K562 (cell line): ENCODE results near the gene KAZN. TPM values are rescaled to one million over a fixed set of nuclear protein-coding genes. Genes with fewer than 3 reads are reported as not detected.

Experiments used
- ATAC-seq: fragments of 200-7000 bp; cut with Tn5 transposase; 3 replicates; pipeline ENCODE4 v1.9.1; 2020; ENCODE audit warnings: moderate library complexity
- BruUV-seq: library from RNA; stranded (reverse); fragments of 400-500 nt; replicated peaks from 2 replicates; lab custom pipeline; 2021; lab: Mats Ljungman, UMichigan
- CTCF ChIA-PET: fragments of 300-600 bp; formaldehyde crosslinking; extraction: SDS; loops from one replicate; lab custom pipeline; 2021; ENCODE audit warnings: low intra/inter-chr PET ratio; lab: Yijun Ruan, JAX
- POLR2A ChIA-PET: fragments of 300-600, 350-650 bp; sonication (Branson Sonifier 250); formaldehyde crosslinking; extraction: SDS; loops from one replicate; lab custom pipeline; 2021; ENCODE audit warnings: antibody characterized with exemption, inconsistent platforms; lab: Yijun Ruan, JAX
- DNase-seq, 4 experiments: peaks; one replicate each; pipeline versions ENCODE4 v3.0.0 to v3.0.0-alpha.2; 2011 to 2018; ENCODE audit warnings: low spot score in 3 of 4, mixed read lengths in 3 of 4; ENCODE audit errors: extremely low read depth in 1 of 4
- FAIRE-seq: peaks from 2 replicates; lab custom pipeline; 2011; peaks lifted over from hg19 to GRCh38; lab: Jason Lieb, UNC
- H2AFZ ChIP-seq: 2 replicates; pipeline ENCODE4 v1.6.0; 2011; ENCODE audit warnings: low read depth, low read length, control low read depth, inconsistent platforms
- H3K27ac ChIP-seq: fragments of 200-600 bp; 3 replicates; pipeline ENCODE4 v1.8.0; 2011; ENCODE audit warnings: low read depth, mild to moderate bottlenecking, control low read depth, inconsistent platforms, low read length, moderate library complexity, mixed read lengths; ENCODE audit errors: extremely low read depth
- H3K27me3 ChIP-seq, 2 experiments: fragments of 300-600 bp in 1 of 2; 2 replicates in 1 of 2; 3 replicates in 1 of 2; pipeline versions ENCODE4 v1.6.0 to v1.8.0; 2011; ENCODE audit warnings: inconsistent platforms in 2 of 2, low read length in 2 of 2, mild to moderate bottlenecking in 1 of 2, mixed read lengths in 1 of 2, moderate library complexity in 1 of 2; ENCODE audit not compliant: control insufficient read depth in 2 of 2, insufficient read depth in 2 of 2
- H3K36me3 ChIP-seq: fragments of 300-600 bp; 3 replicates; pipeline ENCODE4 v1.8.0; 2011; ENCODE audit warnings: mild to moderate bottlenecking, low read length, inconsistent platforms; ENCODE audit not compliant: control insufficient read depth, insufficient read depth
- H3K4me1 ChIP-seq, 2 experiments: fragments of 200-600 bp in 1 of 2; replicated peaks in 1 of 2; 2 replicates in 1 of 2; 3 replicates in 1 of 2; pipeline versions ENCODE4 v1.5.1 to v1.8.0; 2011; ENCODE audit warnings: inconsistent platforms in 2 of 2, low read length in 2 of 2, mild to moderate bottlenecking in 1 of 2, mixed read lengths in 1 of 2, moderate library complexity in 1 of 2; ENCODE audit not compliant: control insufficient read depth in 2 of 2, insufficient read depth in 2 of 2
- H3K4me2 ChIP-seq: 2 replicates; pipeline ENCODE4 v1.6.1; 2011; ENCODE audit warnings: low read length, control low read depth, inconsistent platforms, mixed read lengths; ENCODE audit not compliant: insufficient read depth
- H3K4me3 ChIP-seq: fragments of 200-600 bp; sonication (generic), shearing (Covaris generic); 2 replicates; pipeline ENCODE4 v1.5.1; 2016; ENCODE audit warnings: control low read depth, inconsistent platforms
- H3K79me2 ChIP-seq: fragments of 200-600 bp; 3 replicates; pipeline ENCODE4 v1.8.0; 2011; ENCODE audit warnings: low read length, inconsistent platforms; ENCODE audit not compliant: control insufficient read depth, insufficient read depth
- H3K9ac ChIP-seq, 2 experiments: 2 replicates each; pipeline versions ENCODE4 v1.6.0 to v1.6.1; 2011; ENCODE audit warnings: low read depth in 2 of 2, low read length in 2 of 2, control low read depth in 1 of 2, inconsistent platforms in 1 of 2, mild to moderate bottlenecking in 1 of 2, mixed read lengths in 1 of 2; ENCODE audit not compliant: insufficient read depth in 1 of 2
- H3K9me1 ChIP-seq: one replicate; pipeline ENCODE4 v1.6.0; 2011; ENCODE audit warnings: inconsistent platforms, mild to moderate bottlenecking, low read length, moderate library complexity; ENCODE audit not compliant: control insufficient read depth, insufficient read depth
- H3K9me3 ChIP-seq: replicated peaks from 2 replicates; pipeline ENCODE4 v1.5.1; 2011; ENCODE audit warnings: low read depth, low read length, inconsistent platforms; ENCODE audit not compliant: control insufficient read depth, insufficient read depth
- H4K20me1 ChIP-seq: replicated peaks from 2 replicates; pipeline ENCODE4 v1.6.1; 2011; ENCODE audit warnings: low read length, inconsistent platforms, mixed read lengths; ENCODE audit not compliant: control insufficient read depth, insufficient read depth
- CHCHD3 ChIP-seq: fragments of 250-450 bp; sonication (Bioruptor Pico); IDR thresholded peaks from 2 replicates; pipeline ENCODE4 v2.1.2; 2022; ENCODE audit warnings: mild to moderate bottlenecking
- E2F3 ChIP-seq: fragments of 250-450 bp; sonication (Bioruptor Pico); IDR thresholded peaks from 2 replicates; pipeline ENCODE4 v1.4.0; 2020; ENCODE audit warnings: mild to moderate bottlenecking
- E2F6 ChIP-seq, 2 experiments: IDR thresholded peaks; 2 replicates each; pipeline ENCODE4 v1.6.1; 2011; ENCODE audit warnings: borderline replicate concordance in 1 of 2, control low read depth in 1 of 2, low read depth in 1 of 2, low read length in 1 of 2, mild to moderate bottlenecking in 1 of 2, mixed read lengths in 1 of 2, moderate library complexity in 1 of 2; ENCODE audit not compliant: insufficient read depth in 1 of 2, insufficient read length in 1 of 2, poor library complexity in 1 of 2, severe bottlenecking in 1 of 2; ENCODE audit errors: extremely low read depth in 1 of 2
- ESRRB ChIP-seq: fragments of 250-450 bp; sonication (Bioruptor Pico); IDR thresholded peaks from 2 replicates; pipeline ENCODE4 v1.5.0; 2020; ENCODE audit warnings: mild to moderate bottlenecking, moderate library complexity, borderline replicate concordance
- FOXP1 ChIP-seq: sonication (generic); formaldehyde crosslinking; IDR thresholded peaks from 2 replicates; pipeline ENCODE4 v1.8.0; 2022; ENCODE audit warnings: mild to moderate bottlenecking, missing genetic modification reagents
- MLX ChIP-seq, 2 experiments: fragments of 450-650 bp in 1 of 2; sonication (generic) in 1 of 2; formaldehyde crosslinking; conservative IDR thresholded peaks; 2 replicates each; pipeline versions ENCODE4 v1.4.0 to v1.8.1; 2020 to 2022; ENCODE audit warnings: mild to moderate bottlenecking in 1 of 2, missing genetic modification reagents in 1 of 2
- PTBP1 ChIP-seq: fragments of 200-400 bp; formaldehyde crosslinking; IDR thresholded peaks from 2 replicates; pipeline ENCODE4 v1.6.1; 2017; ENCODE audit warnings: low read depth, low read length
- U2AF2 ChIP-seq: fragments of 200-400 bp; formaldehyde crosslinking; optimal IDR thresholded peaks from 2 replicates; pipeline ENCODE3; 2017; ENCODE audit warnings: low read depth, mild to moderate bottlenecking, low read length
- ZC3H4 ChIP-seq: sonication (generic); formaldehyde crosslinking; IDR thresholded peaks from 2 replicates; pipeline ENCODE4 v1.9.0; 2021; ENCODE audit warnings: missing genetic modification reagents, borderline replicate concordance
- ZFP30 ChIP-seq: fragments of 250-450 bp; sonication (Bioruptor Pico); IDR thresholded peaks from 2 replicates; pipeline ENCODE4 v1.8.0; 2022; ENCODE audit warnings: moderate library complexity, mild to moderate bottlenecking, inconsistent platforms, borderline replicate concordance
- ZKSCAN1 ChIP-seq: fragments of 150-350 bp; IDR thresholded peaks from 2 replicates; pipeline ENCODE4 v1.6.1; 2016; ENCODE audit warnings: low read depth, low read length
- ZNF407 ChIP-seq: fragments of 450-650 bp; IDR thresholded peaks from 2 replicates; pipeline ENCODE4 v1.6.1; 2016; ENCODE audit warnings: low read depth
- WGBS: fragments of 100-300 bp; shearing (Covaris generic); methylation state at CpG from one replicate; pipeline ENCODE4 v1.1.6; 2016; ENCODE audit warnings: low coverage, mixed read lengths; ENCODE audit not compliant: insufficient coverage; ENCODE audit errors: missing lambda C conversion rate; 5-methylcytosine and 5-hydroxymethylcytosine counted together
- in situ Hi-C: fragments of 300-500 bp; cut with MboI; formaldehyde crosslinking; loops from 4 replicates; pipeline ENCODE4 v1.15.0; 2018; ENCODE audit warnings: inconsistent platforms, mixed read lengths
- intact Hi-C: fragments of 100-400 bp; cut with micrococcal nuclease; formaldehyde crosslinking; loops from 2 replicates; pipeline ENCODE4 v1.14.2; 2022
- polyA plus RNA-seq, 8 experiments: library from polyadenylated mRNA; depleted of rRNA in 4 of 8; stranded (reverse) in 5 of 8; unstranded in 3 of 8; fragments of >200 nt; fragmentation: Nextera tagmentation in 2 of 8; fragmentation: Illumina TruSeq in 1 of 8; extraction: Ambion mirVana in 2 of 8; extraction: Trizol in 1 of 8; gene quantifications; 2 replicates each; pipeline versions ENCODE4 v1.2.1 to v1.2.3, GENCODE V29; 2011 to 2014; ENCODE audit warnings: inconsistent platforms in 1 of 8, missing spikeins in 1 of 8
- total RNA-seq, 7 experiments: library from RNA; depleted of rRNA in 6 of 7; stranded (reverse); fragments of >200 nt in 6 of 7; fragmentation: Illumina TruSeq in 2 of 7; extraction: Trizol in 2 of 7; gene quantifications; 2 replicates each; pipeline versions ENCODE4 v1.2.1 to v1.2.3, GENCODE V29; 2011 to 2021; ENCODE audit warnings: low replicate concordance in 1 of 7

The KAZN gene
- total and polyA plus RNA-seq, 9 of the 15 experiments (the other 6 are each of a cell fraction or from before 2014, with no cell fraction given): 2.1 to 21.6 (median 5.4) TPM

- Histone ChIP-seq H3K36me3 (peaks cover 39% of the 10 kb centered on the region), H3K9me3 (no peaks in the 10 kb centered on the region), H3K9me1 (no peaks in the 10 kb centered on the region), H3K9ac (peak overlapping the region; percentile 88 to 93), H3K4me3 (peak overlapping the region; percentile 47), H3K27me3 (no peaks in the 10 kb centered on the region), H3K79me2 (peaks cover 40% of the 10 kb centered on the region), H2AFZ (no peak overlapping the region), H3K27ac (peak overlapping the region; percentile 63), H4K20me1 (peaks cover 4% of the 10 kb centered on the region; the same call in 1 of the 2 replicates), H3K4me2 (peak overlapping the region; percentile 81), H3K4me1 (peaks cover 42 to 47% of the 10 kb centered on the region in 2 experiments)
- CTCF ChIA-PET: no interaction called here
- 86% methylated on average over 9 of the region's 10 CpGs for WGBS
- POLR2A ChIA-PET: interaction anchor here (0.6 to 4.8 kb wide), 4 partner anchors 10 to 193 kb away, joined by 3 to 45 read pairs (median 4); no protein-coding TSS in a partner anchor
- ATAC-seq (no peak), DNase-seq (no peak), FAIRE-seq (no peak)
- in situ Hi-C loops (no loop called here), intact Hi-C loops (loop anchor here (5.0 kb wide), 2 partner anchors 152 to 272 kb away; no protein-coding TSS in a partner anchor)
- no TSS peak for BruUV-seq
- no peak for TF ChIP-seq FOXP1 (CRISPR knock-in tag)
- TF ChIP-seq E2F6 (IDR thresholded peaks at IDR 0.05; ENCODE audit: borderline replicate concordance in 1 of 2, extremely low read depth in 1 of 2, insufficient read depth in 1 of 2, insufficient read length in 1 of 2, low read depth in 1 of 2, low read length in 1 of 2, poor library complexity in 1 of 2, severe bottlenecking in 1 of 2): peak in 1 of 2 experiments; percentile 18
- TF ChIP-seq ZFP30 (CRISPR knock-in tag): no peak
- TF ChIP-seq MLX (CRISPR knock-in tag; conservative IDR thresholded peaks at IDR 0.05): no peak
- no peak for TF ChIP-seq ESRRB (CRISPR knock-in tag)
- TF ChIP-seq ZKSCAN1: no peak
- TF ChIP-seq E2F3 (CRISPR knock-in tag): no peak
- no peak for TF ChIP-seq CHCHD3 (CRISPR knock-in tag)
- no peak for TF ChIP-seq ZNF407
- TF ChIP-seq ZC3H4 (CRISPR knock-in tag): no peak
- TF ChIP-seq PTBP1: no peak
- no peak for TF ChIP-seq U2AF2
Measured at GRCh38 chr1:14775434-14775833, 176.9 kb downstream of the KAZN start.
